Measurements from ENCODE around the gene AOX1. TPM values are rescaled to one million over a fixed set of nuclear protein-coding genes. Genes with fewer than 3 reads are reported as not detected.

The AOX1 gene
- total RNA-seq, 4 donors from 2014 or later: 47.2 to 144 (median 69.8) TPM

- Histone ChIP-seq H3K36me3 (no peaks in the 10 kb centered on the region), H3K9me3 (no peaks in the 10 kb centered on the region), H3K4me1 (no peaks in the 10 kb centered on the region), H3K27me3 (no peaks in the 10 kb centered on the region), H3K27ac (no peak overlapping the region), H3K4me3 (replicated peaks in 1 of 3) (no peak overlapping the region)
- 90 to 96% methylated on average over 7 of the region's 7 CpGs for WGBS, 2 donors
- no peak for DNase-seq
- intact Hi-C loops (cut with DNase I): no loop called here
- TF ChIP-seq POLR2A (IDR thresholded peaks at IDR 0.05) (no peak), CTCF (IDR thresholded peaks at IDR 0.05) (no peak)
These were observed 35.0 kb downstream of the AOX1 start for GRCh38 chr2:200620606-200621390.

- WGBS, 2 donors: 78 to 84% methylated on average over 1 of the region's 1 CpG
- intact Hi-C loops (cut with DNase I): no loop called here
- no peaks in the 10 kb centered on the region for H3K36me3 ChIP-seq
- no peak for TF ChIP-seq POLR2A (IDR thresholded peaks at IDR 0.05)
- no peak for TF ChIP-seq CTCF (IDR thresholded peaks at IDR 0.05)
- H3K4me1 ChIP-seq: no peaks in the 10 kb centered on the region
- no peak overlapping the region for H3K27ac ChIP-seq
- no peaks in the 10 kb centered on the region for H3K9me3 ChIP-seq
- H3K4me3 ChIP-seq (replicated peaks in 1 of 3): no peak overlapping the region
- no peak for DNase-seq
- no peaks in the 10 kb centered on the region for H3K27me3 ChIP-seq
These were observed 36.3 kb downstream of the AOX1 start for GRCh38 chr2:200622106-200622505.

- Histone ChIP-seq H3K4me1 (no peaks in the 10 kb centered on the region), H3K27me3 (no peaks in the 10 kb centered on the region), H3K27ac (no peak overlapping the region), H3K9me3 (no peaks in the 10 kb centered on the region), H3K4me3 (replicated peaks in 1 of 3) (no peak overlapping the region), H3K36me3 (no peaks in the 10 kb centered on the region)
- DNase-seq: no peak
- TF ChIP-seq POLR2A (IDR thresholded peaks at IDR 0.05): no peak
- WGBS, 2 donors: 89 to 91% methylated on average over 2 of the region's 2 CpGs
- intact Hi-C loops (cut with DNase I): no loop called here
These were observed 38.2 kb downstream of the AOX1 start for GRCh38 chr2:200624026-200624425.

- no peaks in the 10 kb centered on the region for H3K9me3 ChIP-seq
- TF ChIP-seq CTCF (IDR thresholded peaks at IDR 0.05): no peak
- no peak for TF ChIP-seq POLR2A (IDR thresholded peaks at IDR 0.05)
- 93 to 95% methylated on average over 3 of the region's 3 CpGs for WGBS, 2 donors
These were observed 38.8 kb downstream of the AOX1 start for GRCh38 chr2:200624658-200625057.

GRCh38 chr2:200625282-200625681 is 39.5 kb downstream of the AOX1 start:
- Histone ChIP-seq H3K4me1 (no peaks in the 10 kb centered on the region), H3K27ac (no peak overlapping the region), H3K27me3 (no peaks in the 10 kb centered on the region), H3K4me3 (replicated peaks in 1 of 3) (no peak overlapping the region), H3K9me3 (no peaks in the 10 kb centered on the region), H3K36me3 (no peaks in the 10 kb centered on the region)
- WGBS, 2 donors: 70 to 73% methylated on average over 2 of the region's 2 CpGs
- no peak for TF ChIP-seq POLR2A (IDR thresholded peaks at IDR 0.05)
- no peak for TF ChIP-seq CTCF (IDR thresholded peaks at IDR 0.05)
- intact Hi-C loops (cut with DNase I): no loop called here
- DNase-seq: no peak

More at GRCh38 chr2:200624658-200625057, 38.8 kb downstream of the AOX1 start:
- H3K27ac ChIP-seq: no peak overlapping the region
- no peak overlapping the region for H3K4me3 ChIP-seq (replicated peaks in 1 of 3)
- H3K27me3 ChIP-seq: no peaks in the 10 kb centered on the region
- no peak for DNase-seq
- no peaks in the 10 kb centered on the region for H3K36me3 ChIP-seq
- intact Hi-C loops (cut with DNase I): no loop called here
- H3K4me1 ChIP-seq: no peaks in the 10 kb centered on the region

Data from thyroid gland (tissue), 4 donors.